A549 (cell line): ENCODE data around the gene ARHGAP42. TPM values are rescaled to one million over a fixed set of nuclear protein-coding genes. Genes with fewer than 3 reads are reported as not detected.

ENCODE experiments used
- ATAC-seq, 2 experiments: fragments of 200-7000 bp in 1 of 2; fragments of >200 bp in 1 of 2; cut with Nextera tagmentation in 1 of 2; cut with Tn5 transposase in 1 of 2; 3 replicates each; pipeline versions ENCODE4 v1.8.0 to v1.9.1; 2018 to 2020; ENCODE audit warnings: mild to moderate bottlenecking in 1 of 2, moderate library complexity in 1 of 2
- CTCF ChIA-PET: fragments of 300-600 bp; sonication (Branson Sonifier 250); formaldehyde crosslinking; extraction: SDS; loops from one replicate; lab custom pipeline; 2021; ENCODE audit warnings: antibody characterized with exemption, inconsistent platforms; lab: Yijun Ruan, JAX
- POLR2A ChIA-PET: fragments of 350-600 bp; formaldehyde crosslinking; extraction: SDS; loops from one replicate; lab custom pipeline; 2021; ENCODE audit warnings: antibody characterized with exemption, inconsistent platforms; lab: Yijun Ruan, JAX
- DNase-seq, 2 experiments: peaks; one replicate each; pipeline versions ENCODE4 v3.0.0 to v3.0.0-alpha.2; 2011 to 2016; ENCODE audit warnings: low read depth in 1 of 2, low spot score in 1 of 2
- FAIRE-seq: peaks from 2 replicates; lab custom pipeline; 2011; peaks lifted over from hg19 to GRCh38; lab: Jason Lieb, UNC
- H3K27ac ChIP-seq, 2 experiments: fragments of >200 bp; sonication (Bioruptor Twin); formaldehyde crosslinking; 3 replicates each; pipeline ENCODE4 v1.5.1; 2016 to 2017
- H3K4me1 ChIP-seq: fragments of >200 bp; sonication (Bioruptor Twin); formaldehyde crosslinking; 3 replicates; pipeline ENCODE4 v1.6.1; 2016
- H3K4me2 ChIP-seq: fragments of >200 bp; sonication (Bioruptor Twin); formaldehyde crosslinking; 3 replicates; pipeline ENCODE4 v1.6.1; 2016
- H3K4me3 ChIP-seq: fragments of >200 bp; sonication (Bioruptor Twin); formaldehyde crosslinking; 3 replicates; pipeline ENCODE4 v1.5.1; 2016
- H3K9me3 ChIP-seq: fragments of >200 bp; sonication (Bioruptor Twin); formaldehyde crosslinking; 3 replicates; pipeline ENCODE4 v1.6.1; 2016
- CBX8 ChIP-seq: fragments of 200-600 bp; sonication (generic); IDR thresholded peaks from 2 replicates; pipeline ENCODE4 v1.6.1; 2016
- CHD4 ChIP-seq: fragments of 200-600 bp; sonication (generic); IDR thresholded peaks from 2 replicates; pipeline ENCODE4 v1.6.1; 2016; ENCODE audit warnings: antibody characterized with exemption, mild to moderate bottlenecking, borderline replicate concordance
- GATA3 ChIP-seq: IDR thresholded peaks from 2 replicates; pipeline ENCODE4 v1.6.1; 2012; ENCODE audit warnings: borderline replicate concordance
- HDAC2 ChIP-seq: fragments of 200-600 bp; sonication (generic); IDR thresholded peaks from 2 replicates; pipeline ENCODE4 v1.6.1; 2016
- HOXB13 ChIP-seq: fragments of 250-450 bp; sonication (Bioruptor Pico); IDR thresholded peaks from 2 replicates; pipeline ENCODE4 v1.5.0; 2020; ENCODE audit warnings: low read depth, mild to moderate bottlenecking, moderate library complexity
- MAFK ChIP-seq: fragments of 450-650 bp; IDR thresholded peaks from 2 replicates; pipeline ENCODE4 v1.6.1; 2014; ENCODE audit not compliant: partially characterized antibody
- RAD21 ChIP-seq, 2 experiments: fragments of >200 bp in 1 of 2; sonication (Bioruptor Twin) in 1 of 2; formaldehyde crosslinking in 1 of 2; IDR thresholded peaks in 1 of 2; conservative IDR thresholded peaks in 1 of 2; 2 replicates in 1 of 2; 3 replicates in 1 of 2; pipeline ENCODE4 v1.6.1; 2012 to 2018; ENCODE audit warnings: inconsistent platforms in 1 of 2
- SMC3 ChIP-seq: fragments of >200 bp; sonication (Bioruptor Twin); formaldehyde crosslinking; IDR thresholded peaks from 3 replicates; pipeline ENCODE4 v1.6.1; 2018; ENCODE audit warnings: inconsistent platforms
- TFCP2L1 ChIP-seq: fragments of 250-450 bp; sonication (Bioruptor Pico); IDR thresholded peaks from 2 replicates; pipeline ENCODE4 v1.5.0; 2021; ENCODE audit warnings: mild to moderate bottlenecking
- ZC3H11A ChIP-seq: fragments of 450-650 bp; IDR thresholded peaks from 2 replicates; pipeline ENCODE4 v1.6.1; 2014; ENCODE audit warnings: antibody characterized with exemption, mild to moderate bottlenecking
- WGBS: methylation state at CpG from one replicate; pipeline ENCODE4 v1.1.6; 2017; ENCODE audit errors: missing lambda C conversion rate; 5-methylcytosine and 5-hydroxymethylcytosine counted together
- polyA plus RNA-seq, 4 experiments: library from polyadenylated mRNA; depleted of rRNA in 3 of 4; stranded (reverse); fragments of >200 nt; fragmentation: RNase III in 1 of 4; extraction: RNeasy Plus Mini Kit Qiagen cat#74134 plus additional on column Dnase treatment in 1 of 4; gene quantifications; 2 replicates in 3 of 4; 3 replicates in 1 of 4; pipeline ENCODE4 v1.2.3, GENCODE V29; 2011 to 2017
- TF ChIP-seq, protein P1 (sequence below): IDR thresholded peaks from 2 replicates; pipeline ENCODE4 v1.6.1; 2012
- TF ChIP-seq, protein P2 (sequence below): fragments of 250-450 bp; sonication (Bioruptor Pico); IDR thresholded peaks from 2 replicates; pipeline ENCODE4 v1.5.0; 2021; ENCODE audit warnings: mild to moderate bottlenecking, moderate library complexity, borderline replicate concordance
- TF ChIP-seq, protein P3 (sequence below): fragments of >200 bp; sonication (Bioruptor Twin); formaldehyde crosslinking; IDR thresholded peaks from 2 replicates; pipeline ENCODE4 v1.6.1; 2016
- TF ChIP-seq, protein P4 (sequence below): fragments of 200-600 bp; sonication (generic); IDR thresholded peaks from 2 replicates; pipeline ENCODE4 v1.6.1; 2016; ENCODE audit warnings: antibody characterized with exemption, mild to moderate bottlenecking, moderate library complexity
- TF ChIP-seq, protein P5 (sequence below): fragments of >200 bp; sonication (Bioruptor Twin); formaldehyde crosslinking; IDR thresholded peaks from 3 replicates; pipeline ENCODE4 v1.5.1; 2016
- TF ChIP-seq, protein P6 (sequence below): IDR thresholded peaks from 2 replicates; pipeline ENCODE4 v1.6.1; 2012

The ARHGAP42 gene
- polyA plus RNA-seq, 2 of the 4 experiments (the other 2 are of a cell fraction) = 5.1 to 17.0 TPM

DNA sequence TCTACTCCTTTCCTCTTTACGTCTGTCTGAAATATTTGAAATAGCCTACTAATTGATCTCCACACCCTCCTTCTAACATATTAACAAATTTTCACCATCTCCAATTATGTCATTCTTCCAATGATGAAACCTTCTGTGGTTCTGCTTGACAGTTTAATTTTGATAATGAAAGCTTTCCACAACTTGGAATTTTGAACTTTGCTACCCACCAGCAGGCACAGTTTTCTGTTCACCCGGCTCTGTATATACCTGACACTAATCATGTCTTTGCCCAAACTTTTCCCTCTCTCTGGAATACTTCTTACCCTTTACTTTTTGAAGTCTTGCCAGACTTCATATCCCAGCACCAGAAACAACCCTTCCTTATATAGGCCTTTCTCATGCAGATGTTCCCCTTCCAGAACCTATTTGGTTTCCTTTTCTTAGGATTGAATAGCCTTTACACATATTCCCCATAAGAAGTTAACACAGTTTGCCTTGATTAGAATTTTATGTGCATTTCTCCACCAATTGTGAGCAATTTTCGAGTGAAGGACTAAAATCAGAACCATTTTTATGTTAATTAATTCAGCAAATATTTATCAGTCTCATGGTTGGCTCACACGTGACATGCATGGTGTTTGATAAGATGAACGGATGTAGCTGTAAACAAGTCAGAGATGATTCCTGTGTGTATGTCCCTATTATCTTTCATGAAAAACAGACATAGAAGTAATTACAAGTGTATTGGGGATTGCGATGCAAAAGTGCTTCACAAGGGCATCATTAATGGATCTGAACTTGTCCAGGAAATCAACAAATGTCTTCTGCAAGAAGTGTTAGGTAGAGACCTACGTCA is 173.4 kb downstream of the ARHGAP42 start:
- WGBS = 87% methylated on average over 7 of the region's 7 CpGs
- H3K4me1 ChIP-seq = peaks cover 13% of the 10 kb centered on the region
- no peak overlapping the region for H3K27ac ChIP-seq
- peak overlapping the region; percentile 12; the same call in 1 of the 3 replicates for H3K4me2 ChIP-seq
- no peak overlapping the region for H3K4me3 ChIP-seq
- no peaks in the 10 kb centered on the region for H3K9me3 ChIP-seq
- DNase-seq (no peak), ATAC-seq (no peak), FAIRE-seq (no peak)
- ChIA-PET POLR2A (no interaction called here), CTCF (interaction anchor here (1.0 kb wide), 1 partner anchor 173 kb away, joined by 3 read pairs; no protein-coding TSS in a partner anchor)
- TF ChIP-seq, protein P1, sequence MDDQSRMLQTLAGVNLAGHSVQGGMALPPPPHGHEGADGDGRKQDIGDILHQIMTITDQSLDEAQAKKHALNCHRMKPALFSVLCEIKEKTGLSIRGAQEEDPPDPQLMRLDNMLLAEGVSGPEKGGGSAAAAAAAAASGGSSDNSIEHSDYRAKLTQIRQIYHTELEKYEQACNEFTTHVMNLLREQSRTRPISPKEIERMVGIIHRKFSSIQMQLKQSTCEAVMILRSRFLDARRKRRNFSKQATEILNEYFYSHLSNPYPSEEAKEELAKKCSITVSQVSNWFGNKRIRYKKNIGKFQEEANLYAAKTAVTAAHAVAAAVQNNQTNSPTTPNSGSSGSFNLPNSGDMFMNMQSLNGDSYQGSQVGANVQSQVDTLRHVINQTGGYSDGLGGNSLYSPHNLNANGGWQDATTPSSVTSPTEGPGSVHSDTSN = no peak
- TF ChIP-seq, protein P2, sequence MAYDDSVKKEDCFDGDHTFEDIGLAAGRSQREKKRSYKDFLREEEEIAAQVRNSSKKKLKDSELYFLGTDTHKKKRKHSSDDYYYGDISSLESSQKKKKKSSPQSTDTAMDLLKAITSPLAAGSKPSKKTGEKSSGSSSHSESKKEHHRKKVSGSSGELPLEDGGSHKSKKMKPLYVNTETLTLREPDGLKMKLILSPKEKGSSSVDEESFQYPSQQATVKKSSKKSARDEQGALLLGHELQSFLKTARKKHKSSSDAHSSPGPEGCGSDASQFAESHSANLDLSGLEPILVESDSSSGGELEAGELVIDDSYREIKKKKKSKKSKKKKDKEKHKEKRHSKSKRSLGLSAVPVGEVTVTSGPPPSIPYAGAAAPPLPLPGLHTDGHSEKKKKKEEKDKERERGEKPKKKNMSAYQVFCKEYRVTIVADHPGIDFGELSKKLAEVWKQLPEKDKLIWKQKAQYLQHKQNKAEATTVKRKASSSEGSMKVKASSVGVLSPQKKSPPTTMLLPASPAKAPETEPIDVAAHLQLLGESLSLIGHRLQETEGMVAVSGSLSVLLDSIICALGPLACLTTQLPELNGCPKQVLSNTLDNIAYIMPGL (CRISPR knock-in tag) = no peak
- TF ChIP-seq, protein P3, sequence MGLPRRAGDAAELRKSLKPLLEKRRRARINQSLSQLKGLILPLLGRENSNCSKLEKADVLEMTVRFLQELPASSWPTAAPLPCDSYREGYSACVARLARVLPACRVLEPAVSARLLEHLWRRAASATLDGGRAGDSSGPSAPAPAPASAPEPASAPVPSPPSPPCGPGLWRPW = no peak
- TF ChIP-seq SMC3 = no peak
- no peak for TF ChIP-seq HDAC2
- TF ChIP-seq, protein P4, sequence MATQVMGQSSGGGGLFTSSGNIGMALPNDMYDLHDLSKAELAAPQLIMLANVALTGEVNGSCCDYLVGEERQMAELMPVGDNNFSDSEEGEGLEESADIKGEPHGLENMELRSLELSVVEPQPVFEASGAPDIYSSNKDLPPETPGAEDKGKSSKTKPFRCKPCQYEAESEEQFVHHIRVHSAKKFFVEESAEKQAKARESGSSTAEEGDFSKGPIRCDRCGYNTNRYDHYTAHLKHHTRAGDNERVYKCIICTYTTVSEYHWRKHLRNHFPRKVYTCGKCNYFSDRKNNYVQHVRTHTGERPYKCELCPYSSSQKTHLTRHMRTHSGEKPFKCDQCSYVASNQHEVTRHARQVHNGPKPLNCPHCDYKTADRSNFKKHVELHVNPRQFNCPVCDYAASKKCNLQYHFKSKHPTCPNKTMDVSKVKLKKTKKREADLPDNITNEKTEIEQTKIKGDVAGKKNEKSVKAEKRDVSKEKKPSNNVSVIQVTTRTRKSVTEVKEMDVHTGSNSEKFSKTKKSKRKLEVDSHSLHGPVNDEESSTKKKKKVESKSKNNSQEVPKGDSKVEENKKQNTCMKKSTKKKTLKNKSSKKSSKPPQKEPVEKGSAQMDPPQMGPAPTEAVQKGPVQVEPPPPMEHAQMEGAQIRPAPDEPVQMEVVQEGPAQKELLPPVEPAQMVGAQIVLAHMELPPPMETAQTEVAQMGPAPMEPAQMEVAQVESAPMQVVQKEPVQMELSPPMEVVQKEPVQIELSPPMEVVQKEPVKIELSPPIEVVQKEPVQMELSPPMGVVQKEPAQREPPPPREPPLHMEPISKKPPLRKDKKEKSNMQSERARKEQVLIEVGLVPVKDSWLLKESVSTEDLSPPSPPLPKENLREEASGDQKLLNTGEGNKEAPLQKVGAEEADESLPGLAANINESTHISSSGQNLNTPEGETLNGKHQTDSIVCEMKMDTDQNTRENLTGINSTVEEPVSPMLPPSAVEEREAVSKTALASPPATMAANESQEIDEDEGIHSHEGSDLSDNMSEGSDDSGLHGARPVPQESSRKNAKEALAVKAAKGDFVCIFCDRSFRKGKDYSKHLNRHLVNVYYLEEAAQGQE = no peak
- no peak for TF ChIP-seq RAD21 (conservative IDR thresholded peaks at IDR 0.05 in 1 of 2, IDR thresholded peaks at IDR 0.05 in 1 of 2)
- no peak for TF ChIP-seq MAFK

DNA sequence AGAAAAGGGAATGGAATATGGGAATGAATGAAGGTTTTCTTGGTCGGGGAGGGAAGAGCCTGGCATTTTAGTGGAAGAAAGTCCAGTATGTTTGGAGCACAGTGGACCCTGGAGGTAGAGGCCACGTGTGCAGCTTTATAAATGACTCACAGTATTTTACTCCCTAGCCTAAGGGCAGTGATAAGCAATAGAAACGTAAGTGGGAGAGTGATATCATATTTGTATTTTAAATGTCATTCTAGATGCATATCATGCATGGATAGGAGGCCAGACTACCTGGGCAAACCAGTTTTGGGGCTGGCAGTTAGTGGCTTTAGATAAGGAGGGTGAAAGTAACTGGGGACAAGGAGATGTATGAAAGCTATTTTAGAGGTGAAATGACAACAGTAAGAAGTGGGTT is 174.1 kb downstream of the ARHGAP42 start:
- Histone ChIP-seq H3K4me3 (no peak overlapping the region), H3K9me3 (no peaks in the 10 kb centered on the region), H3K4me2 (peak overlapping the region; percentile 12; the same call in 2 of the 3 replicates), H3K27ac (no peak overlapping the region), H3K4me1 (peaks cover 13% of the 10 kb centered on the region)
- TF ChIP-seq CBX8 (no peak), HOXB13 (no peak), GATA3 (no peak), TFCP2L1 (CRISPR knock-in tag) (no peak), CHD4 (no peak), ZC3H11A (no peak)
- TF ChIP-seq, protein P5, sequence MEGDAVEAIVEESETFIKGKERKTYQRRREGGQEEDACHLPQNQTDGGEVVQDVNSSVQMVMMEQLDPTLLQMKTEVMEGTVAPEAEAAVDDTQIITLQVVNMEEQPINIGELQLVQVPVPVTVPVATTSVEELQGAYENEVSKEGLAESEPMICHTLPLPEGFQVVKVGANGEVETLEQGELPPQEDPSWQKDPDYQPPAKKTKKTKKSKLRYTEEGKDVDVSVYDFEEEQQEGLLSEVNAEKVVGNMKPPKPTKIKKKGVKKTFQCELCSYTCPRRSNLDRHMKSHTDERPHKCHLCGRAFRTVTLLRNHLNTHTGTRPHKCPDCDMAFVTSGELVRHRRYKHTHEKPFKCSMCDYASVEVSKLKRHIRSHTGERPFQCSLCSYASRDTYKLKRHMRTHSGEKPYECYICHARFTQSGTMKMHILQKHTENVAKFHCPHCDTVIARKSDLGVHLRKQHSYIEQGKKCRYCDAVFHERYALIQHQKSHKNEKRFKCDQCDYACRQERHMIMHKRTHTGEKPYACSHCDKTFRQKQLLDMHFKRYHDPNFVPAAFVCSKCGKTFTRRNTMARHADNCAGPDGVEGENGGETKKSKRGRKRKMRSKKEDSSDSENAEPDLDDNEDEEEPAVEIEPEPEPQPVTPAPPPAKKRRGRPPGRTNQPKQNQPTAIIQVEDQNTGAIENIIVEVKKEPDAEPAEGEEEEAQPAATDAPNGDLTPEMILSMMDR = no peak
- TF ChIP-seq, protein P6, sequence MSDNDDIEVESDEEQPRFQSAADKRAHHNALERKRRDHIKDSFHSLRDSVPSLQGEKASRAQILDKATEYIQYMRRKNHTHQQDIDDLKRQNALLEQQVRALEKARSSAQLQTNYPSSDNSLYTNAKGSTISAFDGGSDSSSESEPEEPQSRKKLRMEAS = no peak
- no peak for ATAC-seq
- ChIA-PET CTCF (interaction anchor here (1.0 kb wide), 1 partner anchor 174 kb away, joined by 3 read pairs; no protein-coding TSS in a partner anchor), POLR2A (no interaction called here)
- 25% methylated on average over 3 of the region's 3 CpGs for WGBS
- DNase-seq = peak in 1 of 2 experiments; percentile 13
- FAIRE-seq = no peak
